Measurements from ENCODE around the gene ANKS1A. TPM values are rescaled to one million over a fixed set of nuclear protein-coding genes. Genes with fewer than 3 reads are reported as not detected.

ANKS1A gene
- total and polyA plus RNA-seq, 10 donors = 5.1 to 68.9 (median 45.6) TPM

DNA sequence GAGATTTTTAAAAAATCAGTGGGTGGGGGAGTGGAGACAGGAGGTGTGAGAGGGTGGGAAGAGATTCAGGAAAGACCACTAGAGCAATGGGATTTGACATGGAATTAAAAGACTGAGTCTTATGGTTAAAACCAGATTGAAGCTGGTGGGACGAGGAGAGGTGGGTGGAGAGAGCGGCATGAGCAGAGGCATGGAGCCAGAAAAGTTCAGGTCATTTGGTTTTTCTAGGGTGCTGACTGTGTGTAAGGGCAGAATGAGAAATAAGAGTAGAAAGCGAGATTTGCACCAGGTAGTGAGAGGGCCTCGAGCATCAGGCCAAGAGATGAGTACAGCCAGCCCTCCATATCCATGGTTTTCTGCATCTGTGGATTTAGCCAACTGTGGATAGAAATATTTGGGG lies 130.8 kb downstream of the ANKS1A start:
- Histone ChIP-seq H3K27me3 (replicated peaks in 1 of 7) (no peaks in the 10 kb centered on the region), H3K4me1 (peaks cover 11 to 70% (median 38%) of the 10 kb centered on the region in 6 donors), H3K9me3 (no peaks in the 10 kb centered on the region), H3K4me3 (peak overlapping the region in 4 of 8 donors; percentile 39 to 67 (median 45)), H3K36me3 (peaks cover 0 to 72% (median 15%) of the 10 kb centered on the region in 6 donors), H3K27ac (peak overlapping the region in 7 of 8 donors; percentile 29 to 88 (median 81))
- no peak for DNase-seq
- no peak for TF ChIP-seq POLR2A (IDR thresholded peaks at IDR 0.05)
- TF ChIP-seq POLR2AphosphoS5 (IDR thresholded peaks at IDR 0.05) = no peak
- intact Hi-C loops (cut with DNase I; ENCODE audit: low total_unique reads) = loop anchor here (10.0 kb wide), 1 partner anchor 45 kb away; no protein-coding TSS in a partner anchor
- WGBS, 5 donors = 88 to 93% (median 91%) methylated on average over 4 of the region's 4 CpGs

GRCh38 chr6:35021004-35021403 lies 131.9 kb downstream of the ANKS1A start:
- 39 to 76% (median 64%) methylated on average over 3 of the region's 3 CpGs for WGBS, 5 donors
- Histone ChIP-seq H3K36me3 (peaks cover 0 to 72% (median 15%) of the 10 kb centered on the region in 6 donors), H3K27me3 (replicated peaks in 1 of 7) (no peaks in the 10 kb centered on the region), H3K9me3 (no peaks in the 10 kb centered on the region), H3K4me3 (peak overlapping the region; percentile 18 to 67 (median 38)), H3K27ac (peak overlapping the region in 7 of 8 donors; percentile 58 to 88 (median 81)), H3K4me1 (peaks cover 12 to 70% (median 42%) of the 10 kb centered on the region in 6 donors)
- DNase-seq = no peak
- TF ChIP-seq POLR2AphosphoS5 (IDR thresholded peaks at IDR 0.05) (peak in 2 of 3 donors; percentile 54 to 75), POLR2A (IDR thresholded peaks at IDR 0.05) (peak in 1 of 3 donors; percentile 39)
- TF ChIP-seq, protein P1, sequence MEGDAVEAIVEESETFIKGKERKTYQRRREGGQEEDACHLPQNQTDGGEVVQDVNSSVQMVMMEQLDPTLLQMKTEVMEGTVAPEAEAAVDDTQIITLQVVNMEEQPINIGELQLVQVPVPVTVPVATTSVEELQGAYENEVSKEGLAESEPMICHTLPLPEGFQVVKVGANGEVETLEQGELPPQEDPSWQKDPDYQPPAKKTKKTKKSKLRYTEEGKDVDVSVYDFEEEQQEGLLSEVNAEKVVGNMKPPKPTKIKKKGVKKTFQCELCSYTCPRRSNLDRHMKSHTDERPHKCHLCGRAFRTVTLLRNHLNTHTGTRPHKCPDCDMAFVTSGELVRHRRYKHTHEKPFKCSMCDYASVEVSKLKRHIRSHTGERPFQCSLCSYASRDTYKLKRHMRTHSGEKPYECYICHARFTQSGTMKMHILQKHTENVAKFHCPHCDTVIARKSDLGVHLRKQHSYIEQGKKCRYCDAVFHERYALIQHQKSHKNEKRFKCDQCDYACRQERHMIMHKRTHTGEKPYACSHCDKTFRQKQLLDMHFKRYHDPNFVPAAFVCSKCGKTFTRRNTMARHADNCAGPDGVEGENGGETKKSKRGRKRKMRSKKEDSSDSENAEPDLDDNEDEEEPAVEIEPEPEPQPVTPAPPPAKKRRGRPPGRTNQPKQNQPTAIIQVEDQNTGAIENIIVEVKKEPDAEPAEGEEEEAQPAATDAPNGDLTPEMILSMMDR (IDR thresholded peaks at IDR 0.05 in 8 of 11, conservative IDR thresholded peaks at IDR 0.05 in 3 of 11) = no peak
- intact Hi-C loops (cut with DNase I; ENCODE audit: low total_unique reads) = no loop called here

- 68 to 81% (median 69%) methylated on average over 5 of the region's 5 CpGs for WGBS, 5 donors
- Histone ChIP-seq H3K4me3 (peak overlapping the region in 7 of 8 donors; percentile 8 to 67 (median 42)), H3K27ac (peak overlapping the region in 6 of 8 donors; percentile 35 to 88 (median 82)), H3K36me3 (peaks cover 0 to 78% (median 7%) of the 10 kb centered on the region in 6 donors), H3K4me1 (peaks cover 16 to 77% (median 48%) of the 10 kb centered on the region in 6 donors), H3K27me3 (replicated peaks in 1 of 7) (no peaks in the 10 kb centered on the region), H3K9me3 (no peaks in the 10 kb centered on the region)
- TF ChIP-seq, protein P1 (IDR thresholded peaks at IDR 0.05 in 8 of 11, conservative IDR thresholded peaks at IDR 0.05 in 3 of 11) = no peak
- TF ChIP-seq POLR2AphosphoS5 (IDR thresholded peaks at IDR 0.05) = no peak
- TF ChIP-seq POLR2A (IDR thresholded peaks at IDR 0.05) = no peak
- intact Hi-C loops (cut with DNase I; ENCODE audit: low total_unique reads) = no loop called here
- DNase-seq = no peak
Measured at GRCh38 chr6:35023091-35024000, 134.3 kb downstream of the ANKS1A start.

DNA sequence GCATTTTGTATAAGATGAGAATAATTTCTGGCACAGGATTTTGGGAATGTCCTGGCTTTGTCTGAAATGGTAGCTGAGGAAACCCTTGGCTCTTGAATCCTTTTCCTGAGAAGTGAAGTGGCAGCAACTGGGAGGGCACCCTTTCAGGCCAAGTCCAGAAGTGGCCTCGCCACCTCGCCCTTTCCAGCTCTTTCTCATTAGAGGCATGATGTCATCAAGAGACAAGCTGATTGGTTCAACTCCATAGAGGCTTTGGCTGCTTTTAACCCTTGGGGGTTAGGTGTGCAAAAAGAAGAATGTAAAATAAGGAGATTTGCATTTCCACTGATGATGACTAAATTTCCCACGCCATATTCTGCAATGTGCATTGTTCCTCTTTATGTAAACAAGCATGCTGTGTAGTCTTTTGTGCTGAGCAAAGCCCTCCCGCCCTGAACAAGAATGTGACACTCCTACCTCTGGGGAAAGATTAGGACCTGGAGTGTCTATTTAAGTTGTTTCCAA lies 135.5 kb downstream of the ANKS1A start:
- Histone ChIP-seq H3K9me3 (no peaks in the 10 kb centered on the region), H3K27ac (peak overlapping the region in 6 of 8 donors; percentile 35 to 88 (median 74)), H3K4me3 (peak overlapping the region in 4 of 8 donors; percentile 4 to 67 (median 10)), H3K27me3 (replicated peaks in 1 of 7) (no peaks in the 10 kb centered on the region), H3K4me1 (peaks cover 16 to 82% (median 41%) of the 10 kb centered on the region in 6 donors), H3K36me3 (peaks cover 0 to 75% (median under 1%) of the 10 kb centered on the region in 6 donors)
- 34 to 67% (median 48%) methylated on average over 4 of the region's 4 CpGs for WGBS, 5 donors
- no peak for DNase-seq
- intact Hi-C loops (cut with DNase I; ENCODE audit: low total_unique reads) = no loop called here
- TF ChIP-seq, protein P1 (IDR thresholded peaks at IDR 0.05 in 8 of 11, conservative IDR thresholded peaks at IDR 0.05 in 3 of 11) = no peak
- TF ChIP-seq POLR2AphosphoS5 (IDR thresholded peaks at IDR 0.05) = peak in 1 of 3 donors; percentile 74
